Fibroblast of skin of left biceps (primary cell): ENCODE measurements around the gene C4orf51.

Experiments used
- DNase-seq, 2 experiments: peaks; one replicate each; pipeline ENCODE4 v3.0.0-alpha.2; 2013; ENCODE audit warnings: low read depth in 2 of 2

The C4orf51 gene

GRCh38 chr4:145756244-145756643 is 76.3 kb downstream of the C4orf51 start:
- no peak for DNase-seq

- DNase-seq, result no peak
Observed at GRCh38 chr4:145757188-145757587, 77.2 kb downstream of the C4orf51 start.

DNA sequence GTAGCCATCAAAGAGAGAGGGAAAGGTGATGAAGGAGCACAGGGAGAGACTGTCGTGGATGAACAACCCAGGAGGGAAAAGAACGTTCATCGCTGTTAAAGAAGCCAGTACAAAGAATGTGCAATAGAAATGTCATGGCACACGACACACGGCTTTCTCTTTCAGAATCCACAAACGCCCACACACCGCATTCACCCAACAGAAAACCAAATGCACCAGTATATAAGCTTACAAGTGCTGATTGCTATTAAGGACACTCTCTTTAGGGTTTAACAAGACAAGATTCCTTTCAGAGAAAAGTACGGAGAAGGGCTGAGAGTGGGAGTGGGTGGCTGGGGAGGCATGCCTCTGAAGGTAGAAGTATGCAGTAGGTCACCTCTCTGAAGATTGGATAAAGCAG is 80.2 kb downstream of the C4orf51 start:
- DNase-seq, result no peak

GRCh38 chr4:145760961-145761929 is 81.3 kb downstream of the C4orf51 start:
- DNase-seq, result no peak

- no peak for DNase-seq
Observed at GRCh38 chr4:145762719-145763118, 82.8 kb downstream of the C4orf51 start.

- no peak for DNase-seq
Observed at GRCh38 chr4:145763399-145763798, 83.5 kb downstream of the C4orf51 start.

DNA sequence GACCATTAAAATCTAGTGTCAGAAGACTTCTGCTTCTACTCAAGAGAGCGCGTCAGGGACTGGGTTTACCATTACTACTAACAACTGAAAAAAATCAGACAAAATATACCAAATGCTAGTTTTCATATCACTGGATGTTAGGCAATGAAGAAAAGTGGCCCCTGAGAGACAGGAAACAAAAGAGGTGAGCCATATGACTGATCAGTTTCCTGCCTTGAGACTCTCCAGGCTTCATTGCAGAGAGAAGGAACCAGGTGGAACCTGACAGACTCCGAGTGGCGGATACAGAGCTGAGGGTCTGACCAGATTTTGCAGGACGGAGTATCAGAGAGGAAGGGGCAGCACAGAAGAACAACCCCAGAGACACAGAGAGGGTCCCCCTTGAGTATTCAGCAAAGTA is 86.3 kb downstream of the C4orf51 start:
- no peak for DNase-seq

DNA sequence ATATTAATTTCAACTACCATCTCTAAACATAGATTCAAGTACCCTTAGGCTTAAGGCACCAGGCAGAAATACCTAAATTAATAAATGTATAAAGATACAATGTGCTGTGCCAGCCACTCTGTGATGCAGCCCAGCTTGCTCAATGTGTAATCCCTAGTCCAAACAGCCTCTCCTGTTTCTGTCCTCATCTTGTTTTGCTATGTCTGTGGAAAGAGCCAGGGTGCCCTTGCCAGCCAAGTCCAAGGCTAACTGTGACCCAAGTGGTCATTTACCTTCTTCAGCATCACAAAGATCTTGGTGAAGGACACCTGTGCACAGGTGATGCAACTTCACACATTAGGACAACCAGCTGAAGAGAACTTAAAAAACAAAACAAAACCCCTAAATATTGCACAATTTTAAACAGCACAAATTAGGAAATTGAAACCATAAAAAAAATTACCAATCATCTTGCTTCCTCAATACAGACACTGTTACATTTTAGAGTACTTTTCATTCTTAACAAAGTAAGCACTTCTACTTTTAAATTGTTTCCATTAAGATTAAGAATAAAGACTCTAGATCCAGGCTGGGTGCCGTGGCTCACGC is 89.6 kb downstream of the C4orf51 start:
- DNase-seq, result no peak

GRCh38 chr4:145770124-145770523 is 90.2 kb downstream of the C4orf51 start:
- DNase-seq, result no peak

- DNase-seq, result no peak
Observed at GRCh38 chr4:145772347-145772746, 92.4 kb downstream of the C4orf51 start.

- no peak for DNase-seq
Observed at GRCh38 chr4:145773581-145774234, 93.8 kb downstream of the C4orf51 start.

DNA sequence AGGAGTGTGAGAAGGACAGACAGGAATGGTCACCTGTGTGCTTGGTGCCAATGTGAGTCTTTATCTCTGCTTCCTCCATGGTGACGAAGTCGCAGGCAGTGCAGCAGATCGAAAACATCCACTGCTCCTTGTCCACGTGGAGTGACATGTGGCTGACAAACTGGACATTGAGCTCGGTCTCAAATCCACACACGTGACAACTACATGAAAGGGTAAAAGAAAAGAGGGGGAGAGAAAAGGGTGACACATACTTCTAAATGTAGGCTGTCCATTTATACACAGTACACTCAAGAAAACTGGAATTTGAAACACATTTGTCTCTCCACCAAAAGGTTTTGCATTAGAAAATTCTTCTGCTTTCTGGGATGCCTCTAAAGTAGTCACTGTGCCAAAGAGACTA is 94.5 kb downstream of the C4orf51 start:
- DNase-seq, result no peak

GRCh38 chr4:145775406-145775805 is 95.5 kb downstream of the C4orf51 start:
- no peak for DNase-seq

- DNase-seq, result no peak
Observed at GRCh38 chr4:145776208-145776607, 96.3 kb downstream of the C4orf51 start.

- DNase-seq, result no peak
Observed at GRCh38 chr4:145779319-145779801, 99.4 kb downstream of the C4orf51 start.

- DNase-seq, result no peak
Observed at GRCh38 chr4:145781351-145781750, 101.4 kb downstream of the C4orf51 start.
